ENCODE data around the gene CEP295NL.
A peak's percentile ranks its signal among the peaks of the same experiment; 100 is the strongest.

Gene CEP295NL

DNA sequence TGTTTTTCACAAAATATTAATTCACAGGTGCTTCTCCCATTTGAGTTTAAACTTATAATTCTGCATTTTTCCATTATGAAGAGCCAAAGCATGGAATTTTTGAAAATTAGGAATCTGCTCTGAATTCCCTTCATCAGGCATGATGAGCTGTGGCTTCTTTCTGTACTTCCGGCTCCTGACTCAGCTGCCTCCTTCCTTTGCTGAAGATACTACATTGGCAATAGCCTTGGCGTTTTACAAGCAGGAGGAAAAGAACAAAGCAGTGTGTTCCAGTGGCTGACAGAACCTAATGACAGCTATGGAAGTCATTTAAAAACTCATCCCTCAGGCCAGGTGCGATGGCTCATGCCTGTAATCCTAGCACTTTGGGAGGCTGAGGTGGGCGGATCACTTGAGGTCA lies 44.0 kb downstream of the CEP295NL start:
- FAIRE-seq: no peak
- TF ChIP-seq SPI1 (IDR thresholded peaks at IDR 0.05; ENCODE audit: low read depth, low read length): no peak
- TF ChIP-seq POLR2AphosphoS5 (IDR thresholded peaks at IDR 0.05; ENCODE audit: low read depth, low read length): no peak
- no peak for TF ChIP-seq POU2F2 (IDR thresholded peaks at IDR 0.05; ENCODE audit: low read depth, low read length)
- no peak for TF ChIP-seq PAX5 (IDR thresholded peaks at IDR 0.05; ENCODE audit: insufficient read depth, low read length, severe bottlenecking)
- no peak for TF ChIP-seq POLR2A (IDR thresholded peaks at IDR 0.05; ENCODE audit: low read depth, low read length)
- no peak for TF ChIP-seq TAF1 (IDR thresholded peaks at IDR 0.05; ENCODE audit: low read depth, low read length)
- no peak for DNase-seq (ENCODE audit: insufficient read length, low spot score)

GRCh38 chr17:78857266-78857665 lies 45.7 kb downstream of the CEP295NL start:
- TF ChIP-seq POLR2AphosphoS5 (IDR thresholded peaks at IDR 0.05; ENCODE audit: low read depth, low read length) (no peak), TAF1 (IDR thresholded peaks at IDR 0.05; ENCODE audit: low read depth, low read length) (no peak), POU2F2 (IDR thresholded peaks at IDR 0.05; ENCODE audit: low read depth, low read length) (no peak), SPI1 (IDR thresholded peaks at IDR 0.05; ENCODE audit: low read depth, low read length) (no peak), PAX5 (IDR thresholded peaks at IDR 0.05; ENCODE audit: insufficient read depth, low read length, severe bottlenecking) (no peak), POLR2A (IDR thresholded peaks at IDR 0.05; ENCODE audit: low read depth, low read length) (no peak)

DNA sequence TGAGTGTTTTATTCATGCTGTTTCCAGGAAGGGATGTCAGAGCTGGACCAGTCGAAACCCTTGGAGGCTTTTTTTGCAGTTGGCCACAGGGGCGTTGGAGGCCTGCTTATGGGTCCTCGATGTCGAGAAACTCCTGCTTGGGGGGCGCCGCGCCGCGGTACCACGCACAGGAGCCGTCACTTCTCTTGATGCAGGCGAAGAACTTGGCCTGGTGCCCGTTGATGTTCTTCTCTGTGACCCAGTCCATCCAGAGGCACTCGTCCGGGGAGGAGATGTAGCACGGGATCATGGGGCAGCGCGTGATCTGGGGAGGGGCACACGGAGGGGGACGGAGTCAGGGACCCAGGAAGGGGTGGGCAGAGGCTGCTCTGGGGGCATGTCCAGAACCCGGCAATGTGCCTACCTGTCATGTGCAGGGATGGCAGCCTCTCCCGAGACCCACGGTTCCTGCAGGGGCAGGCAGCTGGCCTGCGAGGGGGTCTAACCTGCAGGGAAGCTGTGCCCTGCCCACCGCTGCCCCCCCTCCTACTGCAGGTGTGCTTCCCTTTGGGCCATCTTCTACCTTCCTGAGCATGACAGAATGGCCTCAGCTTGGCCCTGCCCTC lies 47.3 kb downstream of the CEP295NL start:
- FAIRE-seq: no peak
- no peak for TF ChIP-seq POLR2A (IDR thresholded peaks at IDR 0.05; ENCODE audit: low read depth, low read length)
- TF ChIP-seq POLR2AphosphoS5 (IDR thresholded peaks at IDR 0.05; ENCODE audit: low read depth, low read length): no peak
- TF ChIP-seq PAX5 (IDR thresholded peaks at IDR 0.05; ENCODE audit: insufficient read depth, low read length, severe bottlenecking): no peak
- TF ChIP-seq SPI1 (IDR thresholded peaks at IDR 0.05; ENCODE audit: low read depth, low read length): no peak
- no peak for TF ChIP-seq TAF1 (IDR thresholded peaks at IDR 0.05; ENCODE audit: low read depth, low read length)
- TF ChIP-seq POU2F2 (IDR thresholded peaks at IDR 0.05; ENCODE audit: low read depth, low read length): no peak

More at GRCh38 chr17:78857266-78857665, 45.7 kb downstream of the CEP295NL start:
- DNase-seq (ENCODE audit: insufficient read length, low spot score) (no peak), FAIRE-seq (no peak)

GRCh38 chr17:78854508-78854907 lies 48.5 kb downstream of the CEP295NL start:
- DNase-seq (ENCODE audit: insufficient read length, low spot score) (no peak), FAIRE-seq (no peak)
- no peak for TF ChIP-seq POLR2A (IDR thresholded peaks at IDR 0.05; ENCODE audit: low read depth, low read length)
- TF ChIP-seq POU2F2 (IDR thresholded peaks at IDR 0.05; ENCODE audit: low read depth, low read length): no peak
- no peak for TF ChIP-seq POLR2AphosphoS5 (IDR thresholded peaks at IDR 0.05; ENCODE audit: low read depth, low read length)
- no peak for TF ChIP-seq TAF1 (IDR thresholded peaks at IDR 0.05; ENCODE audit: low read depth, low read length)
- TF ChIP-seq PAX5 (IDR thresholded peaks at IDR 0.05; ENCODE audit: insufficient read depth, low read length, severe bottlenecking): no peak
- no peak for TF ChIP-seq SPI1 (IDR thresholded peaks at IDR 0.05; ENCODE audit: low read depth, low read length)

More for the DNA sequence above, 47.3 kb downstream of the CEP295NL start:
- DNase-seq (ENCODE audit: insufficient read length, low spot score): no peak

DNA sequence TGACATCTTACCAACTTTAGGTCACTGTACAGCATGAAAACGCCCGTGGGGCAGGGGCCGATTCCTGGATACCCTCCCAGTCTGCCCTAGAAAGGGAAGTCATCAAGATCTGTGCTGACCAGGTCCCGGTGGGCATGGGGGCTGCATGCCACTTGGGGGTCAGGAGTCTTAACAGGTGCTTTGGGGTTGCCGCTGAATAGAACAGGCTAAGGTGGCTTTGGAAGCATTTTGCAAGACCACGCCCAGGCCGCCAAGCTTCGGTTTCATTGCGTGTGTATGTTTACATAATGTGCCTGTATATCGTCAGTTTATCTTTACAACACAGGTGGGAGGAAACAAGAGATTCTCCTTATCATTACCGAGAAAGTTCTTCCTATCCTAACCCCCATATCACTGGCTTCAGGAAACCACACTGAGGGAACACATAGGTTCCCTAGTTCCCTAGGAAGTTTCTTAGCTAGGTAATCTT lies 49.0 kb downstream of the CEP295NL start:
- DNase-seq (ENCODE audit: insufficient read length, low spot score): no peak
- FAIRE-seq: no peak
- TF ChIP-seq POLR2AphosphoS5 (IDR thresholded peaks at IDR 0.05; ENCODE audit: low read depth, low read length) (no peak), POLR2A (IDR thresholded peaks at IDR 0.05; ENCODE audit: low read depth, low read length) (no peak), TAF1 (IDR thresholded peaks at IDR 0.05; ENCODE audit: low read depth, low read length) (no peak), SPI1 (IDR thresholded peaks at IDR 0.05; ENCODE audit: low read depth, low read length) (no peak), PAX5 (IDR thresholded peaks at IDR 0.05; ENCODE audit: insufficient read depth, low read length, severe bottlenecking) (no peak), POU2F2 (IDR thresholded peaks at IDR 0.05; ENCODE audit: low read depth, low read length) (no peak)

DNA sequence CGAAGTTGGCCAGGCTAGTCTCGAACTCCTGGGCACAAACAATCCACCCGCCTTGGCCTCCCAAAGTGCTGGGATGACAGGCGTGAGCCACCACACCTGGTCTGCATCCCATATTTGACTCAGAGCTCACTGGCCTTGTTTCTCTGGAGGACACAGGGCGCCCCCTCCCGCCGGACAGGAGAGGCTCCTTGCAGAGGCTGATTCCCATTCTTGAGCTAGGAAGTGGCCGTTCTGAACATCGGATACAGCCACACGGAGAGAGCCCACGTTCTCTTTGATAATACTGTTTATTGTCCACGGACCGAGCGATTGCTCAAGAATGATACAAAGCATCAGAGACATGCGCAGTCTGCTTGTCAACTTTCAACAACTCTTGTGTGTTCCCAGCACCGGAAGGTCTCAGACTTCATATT lies 50.3 kb downstream of the CEP295NL start:
- TF ChIP-seq POLR2AphosphoS5 (IDR thresholded peaks at IDR 0.05; ENCODE audit: low read depth, low read length) (no peak), PAX5 (IDR thresholded peaks at IDR 0.05; ENCODE audit: insufficient read depth, low read length, severe bottlenecking) (no peak), POLR2A (IDR thresholded peaks at IDR 0.05; ENCODE audit: low read depth, low read length) (no peak), SPI1 (IDR thresholded peaks at IDR 0.05; ENCODE audit: low read depth, low read length) (no peak), TAF1 (IDR thresholded peaks at IDR 0.05; ENCODE audit: low read depth, low read length) (no peak), POU2F2 (IDR thresholded peaks at IDR 0.05; ENCODE audit: low read depth, low read length) (no peak)
- FAIRE-seq (no peak), DNase-seq (ENCODE audit: insufficient read length, low spot score) (no peak)

DNA sequence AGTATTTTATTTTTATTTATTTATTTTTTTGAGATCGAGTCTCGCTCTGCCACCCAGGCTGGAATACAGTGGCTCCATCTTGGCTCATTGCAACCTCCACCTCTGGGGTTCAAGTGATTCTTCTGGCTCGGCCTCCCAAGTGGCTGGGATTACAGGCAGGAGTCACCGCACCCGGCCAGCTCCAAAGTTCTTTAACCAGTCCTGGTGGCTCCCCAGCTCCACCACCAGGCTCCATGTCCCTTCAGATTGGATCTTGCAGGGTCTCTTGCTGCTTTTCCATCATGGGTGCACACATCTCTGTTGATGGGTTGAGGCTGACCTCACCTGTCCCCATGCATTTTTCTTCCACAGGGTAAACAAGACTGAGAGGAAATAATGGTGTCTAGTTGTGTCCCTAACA lies 54.0 kb downstream of the CEP295NL start:
- TF ChIP-seq TAF1 (IDR thresholded peaks at IDR 0.05; ENCODE audit: low read depth, low read length) (no peak), POLR2A (IDR thresholded peaks at IDR 0.05; ENCODE audit: low read depth, low read length) (no peak), POLR2AphosphoS5 (IDR thresholded peaks at IDR 0.05; ENCODE audit: low read depth, low read length) (no peak), POU2F2 (IDR thresholded peaks at IDR 0.05; ENCODE audit: low read depth, low read length) (no peak), PAX5 (IDR thresholded peaks at IDR 0.05; ENCODE audit: insufficient read depth, low read length, severe bottlenecking) (no peak), SPI1 (IDR thresholded peaks at IDR 0.05; ENCODE audit: low read depth, low read length) (no peak)
- FAIRE-seq: no peak
- no peak for DNase-seq (ENCODE audit: insufficient read length, low spot score)

GRCh38 chr17:78847052-78847451 lies 55.9 kb downstream of the CEP295NL start:
- FAIRE-seq: no peak
- TF ChIP-seq POLR2A (IDR thresholded peaks at IDR 0.05; ENCODE audit: low read depth, low read length): no peak
- TF ChIP-seq TAF1 (IDR thresholded peaks at IDR 0.05; ENCODE audit: low read depth, low read length): no peak
- no peak for TF ChIP-seq POU2F2 (IDR thresholded peaks at IDR 0.05; ENCODE audit: low read depth, low read length)
- no peak for TF ChIP-seq POLR2AphosphoS5 (IDR thresholded peaks at IDR 0.05; ENCODE audit: low read depth, low read length)
- TF ChIP-seq PAX5 (IDR thresholded peaks at IDR 0.05; ENCODE audit: insufficient read depth, low read length, severe bottlenecking): no peak
- TF ChIP-seq SPI1 (IDR thresholded peaks at IDR 0.05; ENCODE audit: low read depth, low read length): no peak
- no peak for DNase-seq (ENCODE audit: insufficient read length, low spot score)

- FAIRE-seq (peak; percentile 28), DNase-seq (ENCODE audit: insufficient read length, low spot score) (no peak)
- TF ChIP-seq PAX5 (IDR thresholded peaks at IDR 0.05; ENCODE audit: insufficient read depth, low read length, severe bottlenecking) (no peak), POLR2AphosphoS5 (IDR thresholded peaks at IDR 0.05; ENCODE audit: low read depth, low read length) (no peak), TAF1 (IDR thresholded peaks at IDR 0.05; ENCODE audit: low read depth, low read length) (no peak), SPI1 (IDR thresholded peaks at IDR 0.05; ENCODE audit: low read depth, low read length) (0 out of 2 replicates have a peak, but pooled peaks have one; percentile 26), POLR2A (IDR thresholded peaks at IDR 0.05; ENCODE audit: low read depth, low read length) (no peak), POU2F2 (IDR thresholded peaks at IDR 0.05; ENCODE audit: low read depth, low read length) (no peak)
Observed at GRCh38 chr17:78844301-78845005, 58.5 kb downstream of the CEP295NL start.
